Cortex of kidney (tissue), 1 donor: Measurements from ENCODE around the gene ZNF157.
"Not testable (repeated sequence)": the region's sequence is repeated elsewhere in the genome, so short reads cannot be mapped to it uniquely, and the experiment has no call there.

Experiments used
- DNase-seq: peaks from one replicate; lab custom pipeline; 2025; lab: John Stamatoyannopoulos, UW

The ZNF157 gene

GRCh38 chrX:47370278-47370677 lies at the start of gene ZNF157:
Gene ZNF157 (plus strand): TSS chrX:47370578. CDS start chrX:47370669, 91 bp downstream.
- no peak for DNase-seq

GRCh38 chrX:47321386-47321785 lies 49.0 kb upstream of the ZNF157 start:
- no peak for DNase-seq

GRCh38 chrX:47321823-47322371 lies 48.5 kb upstream of the ZNF157 start:
- no peak for DNase-seq

- DNase-seq = no peak
Measured at GRCh38 chrX:47327902-47328301, 42.5 kb upstream of the ZNF157 start.

- not testable (repeated sequence) for DNase-seq
Measured at GRCh38 chrX:47332729-47333128, 37.6 kb upstream of the ZNF157 start.

- DNase-seq = no peak
Measured at GRCh38 chrX:47351706-47352105, 18.7 kb upstream of the ZNF157 start.

DNA sequence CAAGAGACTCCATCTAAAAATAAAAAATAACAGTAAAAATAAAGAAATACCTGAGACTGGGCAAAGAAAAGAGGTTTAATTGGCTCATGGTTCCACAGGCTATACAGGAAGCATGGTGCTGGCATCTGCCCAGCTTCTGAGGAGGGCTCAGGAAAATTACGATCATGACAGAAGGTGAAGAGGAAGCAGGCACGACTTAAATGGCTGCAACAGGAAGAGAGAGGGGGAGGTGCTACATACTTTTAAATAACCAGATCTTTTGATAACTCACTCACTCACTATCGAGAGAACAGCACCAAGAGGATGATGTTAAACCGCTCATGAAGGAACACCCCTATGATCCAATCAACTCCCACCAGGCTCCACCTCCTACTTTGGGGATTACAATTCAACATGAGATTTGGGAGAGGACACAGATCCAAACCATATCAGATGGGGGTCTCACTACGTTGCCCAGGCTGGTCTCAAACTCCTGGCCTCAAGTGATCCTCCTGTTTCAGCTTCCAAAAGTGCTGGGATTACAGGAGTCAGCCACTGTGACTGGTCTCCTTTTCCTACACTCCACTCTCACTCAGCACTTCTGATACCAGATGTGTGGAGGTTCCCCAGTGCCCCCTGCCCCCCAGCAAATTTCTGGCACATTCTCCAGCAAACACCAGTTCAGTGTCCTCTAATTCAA lies 11.9 kb upstream of the ZNF157 start:
- no peak for DNase-seq

DNA sequence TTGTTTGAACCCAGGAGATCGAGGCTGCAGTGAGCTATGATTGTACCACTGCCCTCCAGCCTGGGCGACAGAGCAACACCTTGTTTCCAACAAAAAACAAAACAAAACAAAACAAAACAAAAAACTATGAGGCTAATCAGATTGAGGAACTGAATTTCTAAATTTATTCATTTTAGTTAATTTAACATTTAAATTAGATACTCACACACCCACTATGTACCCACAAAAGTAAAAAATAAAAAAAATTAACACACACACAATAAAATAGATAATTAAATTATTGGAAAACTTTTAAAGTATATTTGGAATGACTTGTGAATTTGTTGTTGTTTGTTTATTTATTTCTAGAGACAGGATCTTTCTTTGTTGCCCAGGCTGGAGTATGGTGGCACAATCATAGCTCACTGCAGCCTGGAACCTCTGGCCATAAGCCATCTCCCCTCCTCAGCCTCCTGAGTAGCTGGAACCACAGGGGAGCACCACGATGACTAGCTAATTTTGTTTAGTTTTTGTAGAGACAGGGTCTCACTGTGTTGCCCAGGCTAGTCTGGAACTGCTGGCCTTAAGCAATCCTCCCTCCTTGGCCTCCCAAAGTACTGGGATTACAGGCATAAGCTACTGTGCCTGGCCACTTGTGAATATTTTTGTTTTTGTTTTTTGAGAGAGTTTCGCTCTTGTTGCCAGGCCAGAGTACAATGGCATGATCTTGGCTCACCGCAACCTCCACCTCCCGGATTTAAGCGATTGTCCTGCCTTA lies 9.8 kb upstream of the ZNF157 start:
- no peak for DNase-seq

DNA sequence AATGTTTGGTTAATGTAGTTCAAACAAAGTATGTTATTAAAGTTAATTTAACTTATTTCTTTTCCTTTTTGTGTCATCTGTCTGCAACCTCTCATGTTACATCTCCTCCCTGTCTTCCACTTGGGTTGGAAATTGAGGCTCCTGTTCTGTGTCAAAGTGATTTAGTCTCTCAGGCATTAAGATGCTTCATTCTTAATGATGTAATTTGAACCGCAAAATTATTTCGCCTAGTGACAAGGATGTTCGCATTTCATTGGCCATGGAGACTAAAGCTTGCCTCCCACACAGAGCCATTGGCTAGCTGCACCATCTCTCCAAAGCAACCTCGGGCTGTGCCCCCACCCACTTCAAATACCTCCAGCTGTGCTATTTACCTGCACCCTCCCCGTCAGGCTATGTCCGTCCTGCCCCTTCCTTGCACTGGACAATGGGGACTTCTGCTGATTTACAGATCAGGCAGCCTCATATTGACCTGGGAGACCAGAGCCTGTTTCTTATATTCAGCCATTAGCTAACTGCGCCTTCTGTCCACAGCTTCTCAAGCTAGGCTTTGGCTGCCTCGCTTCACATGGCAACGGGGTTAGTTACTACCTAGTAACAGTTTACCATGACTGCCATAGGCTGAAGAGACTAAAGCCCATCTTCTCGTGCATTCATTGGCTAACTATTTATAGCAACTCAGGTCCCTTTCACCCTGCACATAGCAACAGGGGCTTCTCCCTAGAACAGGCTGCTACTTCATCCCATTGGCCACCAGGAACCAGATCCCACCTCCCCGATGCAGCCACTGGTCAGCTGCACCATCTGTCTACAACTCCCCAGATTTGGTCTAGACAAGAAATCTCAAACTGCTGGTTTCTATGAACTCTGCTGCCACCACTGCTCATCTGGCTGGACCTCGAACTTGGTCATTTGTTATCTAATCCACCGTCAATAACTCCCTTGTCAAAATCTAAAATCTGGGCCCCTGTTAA lies 8.6 kb upstream of the ZNF157 start:
- DNase-seq = no peak

GRCh38 chrX:47366041-47366722 lies 4.2 kb upstream of the ZNF157 start:
- no peak for DNase-seq

DNA sequence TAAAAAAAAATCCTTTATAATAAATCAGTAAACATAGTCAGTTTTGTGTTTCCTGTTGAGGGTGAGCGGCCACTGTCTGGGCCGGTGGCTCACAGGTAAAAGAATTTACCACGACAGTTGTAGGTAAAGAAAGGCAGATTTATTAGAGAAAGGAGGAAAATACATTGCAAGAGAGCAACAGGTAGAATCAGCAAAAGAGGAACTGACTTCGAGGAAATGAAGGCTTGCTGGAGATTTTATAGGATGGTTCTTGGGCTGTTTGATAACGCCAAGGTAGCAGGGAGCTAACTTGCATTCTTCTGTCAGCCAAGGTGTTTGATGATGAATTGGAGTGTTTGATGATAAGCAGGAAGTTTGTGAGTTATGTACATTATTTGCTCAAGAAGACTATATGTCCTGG lies 2.8 kb downstream of the ZNF157 start:
- DNase-seq = no peak

DNA sequence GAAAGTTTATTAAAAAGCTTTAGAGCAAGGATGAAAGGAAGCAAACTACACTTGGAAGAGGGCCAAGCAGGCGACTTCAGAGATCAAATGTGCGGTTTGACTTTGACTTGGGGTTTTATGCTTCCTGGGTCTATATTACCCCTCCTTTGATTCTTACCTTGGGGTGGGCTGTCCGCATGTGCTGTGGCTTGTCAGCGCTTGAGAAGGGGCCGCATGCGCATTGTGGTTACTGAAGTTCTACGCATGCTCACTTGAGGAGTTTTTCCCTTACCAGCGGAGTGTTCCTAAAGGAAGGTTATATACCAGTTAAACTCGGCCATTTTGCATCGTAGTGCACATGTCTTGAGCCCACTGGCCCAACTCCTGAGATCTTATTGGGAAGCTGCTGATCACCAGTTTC lies 9.9 kb downstream of the ZNF157 start:
- no peak for DNase-seq

GRCh38 chrX:47380837-47381236 lies 10.5 kb downstream of the ZNF157 start:
- DNase-seq = not testable (repeated sequence)

- DNase-seq = no peak
Measured at GRCh38 chrX:47384502-47384901, 14.1 kb downstream of the ZNF157 start.

- DNase-seq = no peak
Measured at GRCh38 chrX:47390780-47391179, 20.4 kb downstream of the ZNF157 start.

DNA sequence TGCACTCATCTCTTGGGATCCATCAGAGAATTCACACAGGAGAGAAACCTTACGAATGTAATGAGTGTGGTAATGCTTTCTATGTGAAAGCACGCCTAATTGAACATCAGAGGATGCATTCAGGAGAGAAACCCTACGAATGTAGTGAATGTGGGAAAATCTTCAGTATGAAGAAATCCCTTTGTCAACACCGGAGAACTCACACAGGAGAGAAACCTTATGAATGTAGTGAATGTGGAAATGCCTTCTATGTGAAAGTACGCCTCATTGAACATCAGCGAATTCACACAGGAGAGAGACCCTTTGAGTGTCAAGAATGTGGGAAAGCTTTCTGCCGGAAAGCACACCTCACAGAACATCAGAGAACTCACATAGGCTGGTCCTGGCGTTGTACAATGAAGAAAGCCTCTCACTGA lies 42.8 kb downstream of the ZNF157 start:
- no peak for DNase-seq

- DNase-seq = no peak
Measured at GRCh38 chrX:47420265-47420664, 49.9 kb downstream of the ZNF157 start.

GRCh38 chrX:47420962-47421361 lies 50.6 kb downstream of the ZNF157 start:
- DNase-seq = no peak

DNA sequence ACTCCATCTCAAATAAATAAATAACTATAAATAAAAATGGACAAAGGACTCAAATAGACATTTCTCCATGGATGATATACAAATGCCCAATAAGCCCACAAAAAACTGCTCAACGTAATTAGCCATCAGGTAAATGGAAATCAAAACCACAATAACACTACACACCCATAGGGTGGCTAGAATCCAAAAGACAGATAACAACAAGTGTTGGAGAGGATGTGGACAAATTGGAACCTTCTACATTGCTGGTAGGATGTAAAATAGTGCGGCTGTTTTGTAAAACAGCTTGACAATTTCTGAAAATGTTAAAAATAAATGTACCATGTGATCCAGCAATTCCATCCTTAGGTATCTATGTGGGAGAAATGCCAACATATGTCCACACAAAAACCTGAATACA lies 52.1 kb downstream of the ZNF157 start:
- no peak for DNase-seq

DNA sequence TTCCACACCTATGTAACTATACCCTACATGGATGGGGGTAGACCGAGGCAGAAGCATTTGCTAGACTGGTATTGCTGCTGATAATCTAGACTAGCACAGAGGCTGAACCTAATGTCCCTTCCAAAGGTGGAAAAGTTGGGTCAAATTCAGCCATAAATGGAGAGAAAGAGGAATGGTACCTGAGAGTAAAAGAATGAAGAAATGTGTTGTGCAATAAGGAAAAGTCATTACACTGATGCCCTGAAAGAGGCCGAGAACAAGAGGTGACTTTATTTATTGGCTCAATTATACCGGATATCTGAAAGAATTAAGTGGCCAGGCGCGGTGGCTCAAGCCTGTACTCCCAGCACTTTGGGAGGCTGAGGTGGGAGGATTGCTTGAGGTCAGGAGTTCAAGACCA lies 60.5 kb downstream of the ZNF157 start:
- no peak for DNase-seq

- DNase-seq = no peak
Measured at GRCh38 chrX:47446431-47446830, 76.1 kb downstream of the ZNF157 start.

DNA sequence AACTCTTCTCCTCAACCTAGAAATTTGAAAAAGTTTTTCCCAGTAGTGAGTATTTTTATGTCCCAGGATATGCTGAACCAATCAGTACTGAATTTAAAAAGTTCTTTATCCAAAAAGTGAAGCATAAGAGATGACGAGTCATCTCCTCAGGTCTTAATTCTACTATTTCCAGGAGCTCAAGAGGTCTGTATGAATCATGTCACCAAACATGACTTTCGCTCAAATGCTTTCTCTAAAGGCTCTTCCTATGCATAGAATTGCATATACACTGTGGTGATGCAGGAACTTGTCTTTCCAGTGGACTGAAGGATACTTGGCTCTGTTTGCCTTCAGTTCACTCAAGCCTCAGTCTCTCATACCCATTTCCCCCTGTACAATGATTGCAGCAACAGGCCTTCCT lies 76.6 kb downstream of the ZNF157 start:
- no peak for DNase-seq
